Liver (tissue), 3 donors: ENCODE measurements around the gene NAT9.

Source experiments
- EGR1 ChIP-seq, 2 donors: IDR thresholded peaks; 2 replicates each; pipeline ENCODE4 v1.6.1; 2016 to 2018; ENCODE audit warnings: antibody characterized with exemption in 2 of 2, low read depth in 2 of 2
- JUND ChIP-seq, 2 donors: IDR thresholded peaks; 2 replicates each; pipeline ENCODE4 v1.6.1; 2016; ENCODE audit warnings: antibody characterized with exemption in 2 of 2
- RXRA ChIP-seq, 2 donors: IDR thresholded peaks; 2 replicates each; pipeline ENCODE4 v1.6.1; 2017 to 2018; ENCODE audit warnings: antibody characterized with exemption in 2 of 2, mild to moderate bottlenecking in 1 of 2
- SP1 ChIP-seq: IDR thresholded peaks from 2 replicates; pipeline ENCODE4 v1.6.1; 2018; ENCODE audit warnings: antibody characterized with exemption, mild to moderate bottlenecking
- TAF1 ChIP-seq: conservative IDR thresholded peaks from 2 replicates; pipeline ENCODE4 v1.6.1; 2016; ENCODE audit warnings: antibody characterized with exemption, mild to moderate bottlenecking
- YY1 ChIP-seq: IDR thresholded peaks from 2 replicates; pipeline ENCODE4 v1.6.1; 2016; ENCODE audit warnings: antibody characterized with exemption, mild to moderate bottlenecking
- TF ChIP-seq, protein P1 (sequence below): fragments of 150-350 bp; IDR thresholded peaks from 2 replicates; pipeline ENCODE4 v1.5.1; 2017; ENCODE audit warnings: improper control_type of control experiment, low read depth, low read length; ENCODE audit not compliant: missing input control
- TF ChIP-seq, protein P2 (sequence below): IDR thresholded peaks from 2 replicates; pipeline ENCODE4 v1.6.1; 2016; ENCODE audit warnings: antibody characterized with exemption, mild to moderate bottlenecking
- TF ChIP-seq, protein P3 (sequence below): IDR thresholded peaks from 2 replicates; pipeline ENCODE4 v1.6.1; 2016; ENCODE audit warnings: antibody characterized with exemption
- donor health status: healthy.
- donor health status: healthy.

DNA sequence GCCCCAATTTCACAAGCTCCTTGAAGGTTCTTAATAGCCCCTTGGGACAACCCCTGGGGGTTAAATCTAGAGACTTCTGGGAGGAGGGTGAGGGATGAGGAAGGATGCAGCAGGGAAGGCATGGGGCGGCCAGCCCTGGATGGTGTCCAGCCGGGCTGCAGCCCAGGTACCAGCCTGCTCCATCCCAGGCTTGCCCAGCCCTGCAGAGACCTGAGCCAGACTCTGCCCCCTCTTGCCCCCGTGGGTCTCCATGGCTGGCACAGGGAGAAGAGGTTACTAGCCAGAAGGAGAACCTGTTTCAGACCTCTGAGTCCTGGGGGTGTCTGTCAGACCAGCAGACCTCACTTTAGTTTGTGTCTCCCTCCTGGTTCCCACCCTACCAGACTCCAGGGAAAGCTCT is 19.3 kb downstream of the NAT9 start:
- TF ChIP-seq, protein P1, sequence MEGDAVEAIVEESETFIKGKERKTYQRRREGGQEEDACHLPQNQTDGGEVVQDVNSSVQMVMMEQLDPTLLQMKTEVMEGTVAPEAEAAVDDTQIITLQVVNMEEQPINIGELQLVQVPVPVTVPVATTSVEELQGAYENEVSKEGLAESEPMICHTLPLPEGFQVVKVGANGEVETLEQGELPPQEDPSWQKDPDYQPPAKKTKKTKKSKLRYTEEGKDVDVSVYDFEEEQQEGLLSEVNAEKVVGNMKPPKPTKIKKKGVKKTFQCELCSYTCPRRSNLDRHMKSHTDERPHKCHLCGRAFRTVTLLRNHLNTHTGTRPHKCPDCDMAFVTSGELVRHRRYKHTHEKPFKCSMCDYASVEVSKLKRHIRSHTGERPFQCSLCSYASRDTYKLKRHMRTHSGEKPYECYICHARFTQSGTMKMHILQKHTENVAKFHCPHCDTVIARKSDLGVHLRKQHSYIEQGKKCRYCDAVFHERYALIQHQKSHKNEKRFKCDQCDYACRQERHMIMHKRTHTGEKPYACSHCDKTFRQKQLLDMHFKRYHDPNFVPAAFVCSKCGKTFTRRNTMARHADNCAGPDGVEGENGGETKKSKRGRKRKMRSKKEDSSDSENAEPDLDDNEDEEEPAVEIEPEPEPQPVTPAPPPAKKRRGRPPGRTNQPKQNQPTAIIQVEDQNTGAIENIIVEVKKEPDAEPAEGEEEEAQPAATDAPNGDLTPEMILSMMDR: no peak
- TF ChIP-seq, protein P2, sequence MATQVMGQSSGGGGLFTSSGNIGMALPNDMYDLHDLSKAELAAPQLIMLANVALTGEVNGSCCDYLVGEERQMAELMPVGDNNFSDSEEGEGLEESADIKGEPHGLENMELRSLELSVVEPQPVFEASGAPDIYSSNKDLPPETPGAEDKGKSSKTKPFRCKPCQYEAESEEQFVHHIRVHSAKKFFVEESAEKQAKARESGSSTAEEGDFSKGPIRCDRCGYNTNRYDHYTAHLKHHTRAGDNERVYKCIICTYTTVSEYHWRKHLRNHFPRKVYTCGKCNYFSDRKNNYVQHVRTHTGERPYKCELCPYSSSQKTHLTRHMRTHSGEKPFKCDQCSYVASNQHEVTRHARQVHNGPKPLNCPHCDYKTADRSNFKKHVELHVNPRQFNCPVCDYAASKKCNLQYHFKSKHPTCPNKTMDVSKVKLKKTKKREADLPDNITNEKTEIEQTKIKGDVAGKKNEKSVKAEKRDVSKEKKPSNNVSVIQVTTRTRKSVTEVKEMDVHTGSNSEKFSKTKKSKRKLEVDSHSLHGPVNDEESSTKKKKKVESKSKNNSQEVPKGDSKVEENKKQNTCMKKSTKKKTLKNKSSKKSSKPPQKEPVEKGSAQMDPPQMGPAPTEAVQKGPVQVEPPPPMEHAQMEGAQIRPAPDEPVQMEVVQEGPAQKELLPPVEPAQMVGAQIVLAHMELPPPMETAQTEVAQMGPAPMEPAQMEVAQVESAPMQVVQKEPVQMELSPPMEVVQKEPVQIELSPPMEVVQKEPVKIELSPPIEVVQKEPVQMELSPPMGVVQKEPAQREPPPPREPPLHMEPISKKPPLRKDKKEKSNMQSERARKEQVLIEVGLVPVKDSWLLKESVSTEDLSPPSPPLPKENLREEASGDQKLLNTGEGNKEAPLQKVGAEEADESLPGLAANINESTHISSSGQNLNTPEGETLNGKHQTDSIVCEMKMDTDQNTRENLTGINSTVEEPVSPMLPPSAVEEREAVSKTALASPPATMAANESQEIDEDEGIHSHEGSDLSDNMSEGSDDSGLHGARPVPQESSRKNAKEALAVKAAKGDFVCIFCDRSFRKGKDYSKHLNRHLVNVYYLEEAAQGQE: no peak
- TF ChIP-seq, protein P3, sequence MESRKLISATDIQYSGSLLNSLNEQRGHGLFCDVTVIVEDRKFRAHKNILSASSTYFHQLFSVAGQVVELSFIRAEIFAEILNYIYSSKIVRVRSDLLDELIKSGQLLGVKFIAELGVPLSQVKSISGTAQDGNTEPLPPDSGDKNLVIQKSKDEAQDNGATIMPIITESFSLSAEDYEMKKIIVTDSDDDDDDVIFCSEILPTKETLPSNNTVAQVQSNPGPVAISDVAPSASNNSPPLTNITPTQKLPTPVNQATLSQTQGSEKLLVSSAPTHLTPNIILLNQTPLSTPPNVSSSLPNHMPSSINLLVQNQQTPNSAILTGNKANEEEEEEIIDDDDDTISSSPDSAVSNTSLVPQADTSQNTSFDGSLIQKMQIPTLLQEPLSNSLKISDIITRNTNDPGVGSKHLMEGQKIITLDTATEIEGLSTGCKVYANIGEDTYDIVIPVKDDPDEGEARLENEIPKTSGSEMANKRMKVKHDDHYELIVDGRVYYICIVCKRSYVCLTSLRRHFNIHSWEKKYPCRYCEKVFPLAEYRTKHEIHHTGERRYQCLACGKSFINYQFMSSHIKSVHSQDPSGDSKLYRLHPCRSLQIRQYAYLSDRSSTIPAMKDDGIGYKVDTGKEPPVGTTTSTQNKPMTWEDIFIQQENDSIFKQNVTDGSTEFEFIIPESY: no peak
- TF ChIP-seq SP1 (no peak), EGR1 (IDR thresholded peaks at IDR 0.05; ENCODE audit: low read depth in 2 of 2) (no peak), YY1 (no peak), JUND (IDR thresholded peaks at IDR 0.05) (no peak), RXRA (IDR thresholded peaks at IDR 0.05) (no peak), TAF1 (no peak)
